ENCODE data around the gene SDS. TPM values are rescaled to one million over a fixed set of nuclear protein-coding genes. Genes with fewer than 3 reads are reported as not detected.
A peak's percentile ranks its signal among the peaks of the same experiment; 100 is the strongest.

Gene SDS
- total and polyA plus RNA-seq, 2 experiments from 2014 or later = not detected

- no peak for TF ChIP-seq CTCF (IDR thresholded peaks at IDR 0.05; ENCODE audit: low read depth, low read length)
- no peaks in the 10 kb centered on the region for H3K27me3 ChIP-seq
- no peaks in the 10 kb centered on the region for H3K36me3 ChIP-seq
- H3K27ac ChIP-seq = no peak overlapping the region
- no peaks in the 10 kb centered on the region for H3K4me1 ChIP-seq (ENCODE audit: low read depth)
- no peak overlapping the region for H3K4me3 ChIP-seq
- DNase-seq (ENCODE audit: low read depth in 1 of 2, low spot score in 1 of 2) = no peak
- no peaks in the 10 kb centered on the region for H3K9me3 ChIP-seq (ENCODE audit: low read depth)
Observed at GRCh38 chr12:113409462-113410124, 5.9 kb upstream of the SDS start.

- H3K9me3 ChIP-seq (ENCODE audit: low read depth) = no peaks in the 10 kb centered on the region
- H3K27ac ChIP-seq = no peak overlapping the region
- no peak for DNase-seq (ENCODE audit: low read depth in 1 of 2, low spot score in 1 of 2)
- no peaks in the 10 kb centered on the region for H3K27me3 ChIP-seq
- no peak for TF ChIP-seq CTCF (IDR thresholded peaks at IDR 0.05; ENCODE audit: low read depth, low read length)
- no peaks in the 10 kb centered on the region for H3K4me1 ChIP-seq (ENCODE audit: low read depth)
- H3K36me3 ChIP-seq = no peaks in the 10 kb centered on the region
- no peak overlapping the region for H3K4me3 ChIP-seq
Observed at GRCh38 chr12:113408756-113409298, 5.1 kb upstream of the SDS start.

- Histone ChIP-seq H3K27me3 (no peaks in the 10 kb centered on the region), H3K27ac (no peak overlapping the region), H3K4me1 (ENCODE audit: low read depth) (no peaks in the 10 kb centered on the region), H3K4me3 (no peak overlapping the region), H3K36me3 (no peaks in the 10 kb centered on the region), H3K9me3 (ENCODE audit: low read depth) (no peaks in the 10 kb centered on the region)
- peak in 1 of 2 donors; percentile 74 for DNase-seq (ENCODE audit: low read depth in 1 of 2, low spot score in 1 of 2)
- no peak for TF ChIP-seq CTCF (IDR thresholded peaks at IDR 0.05; ENCODE audit: low read depth, low read length)
Observed at GRCh38 chr12:113407931-113408600, 4.4 kb upstream of the SDS start.

GRCh38 chr12:113405694-113406093 is 2.0 kb upstream of the SDS start:
- TF ChIP-seq CTCF (IDR thresholded peaks at IDR 0.05; ENCODE audit: low read depth, low read length) = no peak
- no peak for DNase-seq (ENCODE audit: low read depth in 1 of 2, low spot score in 1 of 2)
- Histone ChIP-seq H3K27me3 (no peaks in the 10 kb centered on the region), H3K27ac (no peak overlapping the region), H3K36me3 (no peaks in the 10 kb centered on the region), H3K4me3 (no peak overlapping the region), H3K9me3 (ENCODE audit: low read depth) (no peaks in the 10 kb centered on the region), H3K4me1 (ENCODE audit: low read depth) (no peaks in the 10 kb centered on the region)

GRCh38 chr12:113402586-113403260 is 964 bp downstream of the SDS start:
- TF ChIP-seq CTCF (IDR thresholded peaks at IDR 0.05; ENCODE audit: low read depth, low read length) = no peak
- Histone ChIP-seq H3K4me3 (no peak overlapping the region), H3K9me3 (ENCODE audit: low read depth) (no peaks in the 10 kb centered on the region), H3K27me3 (no peaks in the 10 kb centered on the region), H3K27ac (no peak overlapping the region), H3K4me1 (ENCODE audit: low read depth) (no peaks in the 10 kb centered on the region), H3K36me3 (no peaks in the 10 kb centered on the region)
- DNase-seq (ENCODE audit: low read depth in 1 of 2, low spot score in 1 of 2) = no peak

Data from cardiac muscle cell (in vitro differentiated cells and primary cell).